Raji (cell line): ENCODE data around the gene GNL2.

Source experiments
- POLR2A ChIP-seq: IDR thresholded peaks from 2 replicates; pipeline ENCODE4 v1.6.1; 2011; ENCODE audit warnings: low read depth, low read length, control low read depth; ENCODE audit not compliant: insufficient read depth

The GNL2 gene

GRCh38 chr1:37621326-37621870 is 25.7 kb upstream of the GNL2 start:
- no peak for TF ChIP-seq POLR2A

- no peak for TF ChIP-seq POLR2A
Measured at GRCh38 chr1:37620707-37621106, 25.0 kb upstream of the GNL2 start.

- no peak for TF ChIP-seq POLR2A
Measured at GRCh38 chr1:37616330-37616729, 20.6 kb upstream of the GNL2 start.

- TF ChIP-seq POLR2A: no peak
Measured at GRCh38 chr1:37614105-37614504, 18.4 kb upstream of the GNL2 start.

GRCh38 chr1:37612186-37612585 is 16.4 kb upstream of the GNL2 start:
- TF ChIP-seq POLR2A: no peak

- TF ChIP-seq POLR2A: no peak
Measured at GRCh38 chr1:37609994-37610393, 14.3 kb upstream of the GNL2 start.

- TF ChIP-seq POLR2A: no peak
Measured at GRCh38 chr1:37609002-37609401, 13.3 kb upstream of the GNL2 start.

GRCh38 chr1:37606481-37607263 is 10.9 kb upstream of the GNL2 start:
- TF ChIP-seq POLR2A: no peak

- TF ChIP-seq POLR2A: no peak
Measured at GRCh38 chr1:37605806-37606474, 10.2 kb upstream of the GNL2 start.

GRCh38 chr1:37605061-37605650 is 9.4 kb upstream of the GNL2 start:
- no peak for TF ChIP-seq POLR2A

GRCh38 chr1:37602750-37603694 is 7.3 kb upstream of the GNL2 start:
- no peak for TF ChIP-seq POLR2A

- no peak for TF ChIP-seq POLR2A
Measured at GRCh38 chr1:37601441-37601840, 5.7 kb upstream of the GNL2 start.

- no peak for TF ChIP-seq POLR2A
Measured at GRCh38 chr1:37599940-37600339, 4.2 kb upstream of the GNL2 start.

- TF ChIP-seq POLR2A: no peak
Measured at GRCh38 chr1:37596182-37596667, 488 bp upstream of the GNL2 start.

- TF ChIP-seq POLR2A: no peak
Measured at GRCh38 chr1:37593726-37594125, 2.0 kb downstream of the GNL2 start.
